ENCODE data around the gene PGAM5. TPM values are rescaled to one million over a fixed set of nuclear protein-coding genes. Genes with fewer than 3 reads are reported as not detected.
A peak's percentile ranks its signal among the peaks of the same experiment; 100 is the strongest.

The PGAM5 gene
- total RNA-seq, 1 experiment from 2014 or later, result 121 TPM

- no peak overlapping the region for H3K27ac ChIP-seq (ENCODE audit: low read depth, low read length, poor library complexity, severe bottlenecking)
- H3K4me1 ChIP-seq (ENCODE audit: insufficient read depth, low read length, poor library complexity, severe bottlenecking), result no peaks in the 10 kb centered on the region
- H3K4me3 ChIP-seq (ENCODE audit: low read depth, low read length, poor library complexity, severe bottlenecking), result no peak overlapping the region
- DNase-seq (ENCODE audit: low spot score), result no peak
- intact Hi-C loops (cut with micrococcal nuclease; ENCODE audit: unreplicated experiment), result no loop called here
- ChIA-PET POLR2A (ENCODE audit: low non-redundant PET) (no interaction called here), CTCF (no interaction called here)
- H3K36me3 ChIP-seq (ENCODE audit: insufficient read depth, low read length, poor library complexity, severe bottlenecking), result peaks cover 89% of the 10 kb centered on the region
- no peaks in the 10 kb centered on the region for H3K27me3 ChIP-seq (replicated peaks; ENCODE audit: insufficient read depth, low read depth, low read length, poor library complexity)
- BruUV-seq (replicated peaks), result no TSS peak
- TF ChIP-seq EZH2 (IDR thresholded peaks at IDR 0.05; ENCODE audit: borderline replicate concordance, low read depth, low read length, poor library complexity, severe bottlenecking) (no peak), CTCF (conservative IDR thresholded peaks at IDR 0.05; ENCODE audit: low read depth, low read length) (no peak)
- no peaks in the 10 kb centered on the region for H3K9me3 ChIP-seq (ENCODE audit: low read depth, low read length, poor library complexity, severe bottlenecking)
Measured at GRCh38 chr12:132672116-132672515, 38.5 kb upstream of the PGAM5 start.

- Histone ChIP-seq H3K4me1 (ENCODE audit: insufficient read depth, low read length, poor library complexity, severe bottlenecking) (no peaks in the 10 kb centered on the region), H3K36me3 (ENCODE audit: insufficient read depth, low read length, poor library complexity, severe bottlenecking) (peaks cover 89% of the 10 kb centered on the region), H3K4me3 (ENCODE audit: low read depth, low read length, poor library complexity, severe bottlenecking) (no peak overlapping the region), H3K9me3 (ENCODE audit: low read depth, low read length, poor library complexity, severe bottlenecking) (no peaks in the 10 kb centered on the region), H3K27me3 (replicated peaks; ENCODE audit: insufficient read depth, low read depth, low read length, poor library complexity) (no peaks in the 10 kb centered on the region), H3K27ac (ENCODE audit: low read depth, low read length, poor library complexity, severe bottlenecking) (no peak overlapping the region)
- no TSS peak for BruUV-seq (replicated peaks)
- CTCF ChIA-PET, result no interaction called here
- TF ChIP-seq CTCF (conservative IDR thresholded peaks at IDR 0.05; ENCODE audit: low read depth, low read length), result no peak
- TF ChIP-seq EZH2 (IDR thresholded peaks at IDR 0.05; ENCODE audit: borderline replicate concordance, low read depth, low read length, poor library complexity, severe bottlenecking), result no peak
- intact Hi-C loops (cut with micrococcal nuclease; ENCODE audit: unreplicated experiment), result no loop called here
- peak; percentile 27 for DNase-seq (ENCODE audit: low spot score)
- POLR2A ChIA-PET (ENCODE audit: low non-redundant PET), result interaction anchor here (0.6 kb wide), 1 partner anchor 8 kb away, joined by 4 read pairs; no protein-coding TSS in a partner anchor
Measured at GRCh38 chr12:132672678-132673077, 38.0 kb upstream of the PGAM5 start.

- ChIA-PET CTCF (no interaction called here), POLR2A (ENCODE audit: low non-redundant PET) (interaction anchor here (0.6 kb wide), 2 partner anchors 9 to 91 kb away, joined by 3 to 4 read pairs; no protein-coding TSS in a partner anchor)
- H3K27me3 ChIP-seq (replicated peaks; ENCODE audit: insufficient read depth, low read depth, low read length, poor library complexity), result no peaks in the 10 kb centered on the region
- TF ChIP-seq CTCF (conservative IDR thresholded peaks at IDR 0.05; ENCODE audit: low read depth, low read length) (no peak), EZH2 (IDR thresholded peaks at IDR 0.05; ENCODE audit: borderline replicate concordance, low read depth, low read length, poor library complexity, severe bottlenecking) (no peak)
- no peak overlapping the region for H3K4me3 ChIP-seq (ENCODE audit: low read depth, low read length, poor library complexity, severe bottlenecking)
- H3K4me1 ChIP-seq (ENCODE audit: insufficient read depth, low read length, poor library complexity, severe bottlenecking), result no peaks in the 10 kb centered on the region
- no TSS peak for BruUV-seq (replicated peaks)
- intact Hi-C loops (cut with micrococcal nuclease; ENCODE audit: unreplicated experiment), result no loop called here
- peaks cover 90% of the 10 kb centered on the region for H3K36me3 ChIP-seq (ENCODE audit: insufficient read depth, low read length, poor library complexity, severe bottlenecking)
- no peak overlapping the region for H3K27ac ChIP-seq (ENCODE audit: low read depth, low read length, poor library complexity, severe bottlenecking)
- H3K9me3 ChIP-seq (ENCODE audit: low read depth, low read length, poor library complexity, severe bottlenecking), result no peaks in the 10 kb centered on the region
- no peak for DNase-seq (ENCODE audit: low spot score)
Measured at GRCh38 chr12:132673288-132674179, 37.1 kb upstream of the PGAM5 start.

Data from A673 (cell line).